ENCODE results near the gene MAPK14.
A peak's percentile ranks its signal among the peaks of the same experiment; 100 is the strongest.

MAPK14 gene

DNA sequence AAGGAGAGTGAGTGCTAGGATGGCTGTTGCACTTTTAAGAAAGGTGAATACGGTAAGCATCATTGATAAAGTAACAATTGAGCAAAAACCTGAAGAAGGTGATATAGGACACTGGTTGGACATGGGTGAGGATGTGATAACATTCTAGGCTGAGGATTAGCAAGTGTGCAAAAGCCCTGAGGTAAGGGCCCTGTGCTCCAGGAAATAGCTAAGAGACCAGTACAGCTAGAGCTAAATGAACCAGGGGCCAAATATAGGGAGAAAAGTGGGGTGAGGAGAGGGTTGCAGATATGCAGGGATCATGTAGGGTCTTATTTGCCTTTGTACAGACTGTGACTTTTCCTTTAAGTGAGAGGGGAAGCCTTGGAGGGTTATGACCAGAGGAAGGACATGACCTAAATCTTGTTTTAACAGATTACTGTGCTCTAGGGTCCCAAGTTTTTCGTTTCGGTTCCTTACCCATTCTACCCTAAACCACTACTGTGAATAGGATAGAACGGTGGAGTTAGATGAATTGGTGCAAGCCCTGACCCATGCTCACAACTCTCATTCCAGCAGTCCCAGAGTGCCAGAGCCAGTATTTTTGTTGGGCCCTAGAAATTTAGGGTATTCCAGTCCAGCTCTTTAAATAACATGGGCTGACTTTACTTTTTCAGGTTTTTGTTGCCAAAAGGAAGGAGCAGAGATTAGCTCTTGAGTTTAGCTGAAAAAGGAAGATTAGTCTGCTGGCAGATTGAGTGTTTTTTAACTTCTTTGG is 10.7 kb downstream of the MAPK14 start:
- DNase-seq (ENCODE audit: low spot score) = no peak

- no peak for DNase-seq (ENCODE audit: low spot score)
Observed at GRCh38 chr6:36039112-36039511, 11.5 kb downstream of the MAPK14 start.

DNA sequence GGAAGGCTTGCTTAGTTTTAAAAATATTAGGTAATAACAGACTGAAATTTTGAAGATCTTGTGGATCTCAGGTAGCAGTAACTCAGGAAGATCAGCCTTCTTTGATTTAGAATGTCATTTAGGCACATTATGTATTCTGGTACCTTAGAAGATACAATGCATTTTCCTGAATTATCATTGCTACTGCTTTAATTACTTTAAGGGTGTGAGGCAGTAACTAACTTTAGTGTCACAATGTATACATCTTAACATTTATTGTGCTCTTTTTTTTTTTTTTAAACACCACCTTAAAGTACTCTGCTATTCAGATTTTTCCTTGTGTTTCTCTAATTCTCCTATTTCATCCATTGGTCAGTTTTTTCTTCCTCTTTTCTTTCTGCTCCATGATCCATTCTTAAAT is 13.3 kb downstream of the MAPK14 start:
- no peak for DNase-seq (ENCODE audit: low spot score)

GRCh38 chr6:36042618-36043260 is 15.1 kb downstream of the MAPK14 start:
- no peak for DNase-seq (ENCODE audit: low spot score)

DNA sequence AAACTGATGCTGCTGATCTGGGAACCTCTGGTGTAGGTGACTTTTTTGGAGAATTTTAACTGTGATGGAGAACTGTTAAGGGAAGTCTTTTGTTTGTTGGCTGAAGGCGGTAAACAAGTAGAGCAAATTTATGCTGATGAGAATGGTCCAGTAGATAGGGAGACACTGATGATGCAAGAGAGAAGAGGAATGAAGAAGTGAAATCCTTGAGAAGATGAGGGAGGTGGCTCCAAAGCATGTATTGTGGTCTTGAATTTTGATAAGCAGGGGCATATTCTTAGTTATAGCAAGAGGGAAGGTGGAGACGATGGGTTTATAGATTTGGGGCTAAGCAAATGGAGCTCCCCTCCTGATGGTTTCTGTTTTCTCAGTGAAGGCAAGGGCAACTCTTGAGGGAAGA is 22.0 kb downstream of the MAPK14 start:
- DNase-seq (ENCODE audit: low spot score) = no peak

GRCh38 chr6:36050305-36050704 is 22.7 kb downstream of the MAPK14 start:
- DNase-seq (ENCODE audit: low spot score) = no peak

DNA sequence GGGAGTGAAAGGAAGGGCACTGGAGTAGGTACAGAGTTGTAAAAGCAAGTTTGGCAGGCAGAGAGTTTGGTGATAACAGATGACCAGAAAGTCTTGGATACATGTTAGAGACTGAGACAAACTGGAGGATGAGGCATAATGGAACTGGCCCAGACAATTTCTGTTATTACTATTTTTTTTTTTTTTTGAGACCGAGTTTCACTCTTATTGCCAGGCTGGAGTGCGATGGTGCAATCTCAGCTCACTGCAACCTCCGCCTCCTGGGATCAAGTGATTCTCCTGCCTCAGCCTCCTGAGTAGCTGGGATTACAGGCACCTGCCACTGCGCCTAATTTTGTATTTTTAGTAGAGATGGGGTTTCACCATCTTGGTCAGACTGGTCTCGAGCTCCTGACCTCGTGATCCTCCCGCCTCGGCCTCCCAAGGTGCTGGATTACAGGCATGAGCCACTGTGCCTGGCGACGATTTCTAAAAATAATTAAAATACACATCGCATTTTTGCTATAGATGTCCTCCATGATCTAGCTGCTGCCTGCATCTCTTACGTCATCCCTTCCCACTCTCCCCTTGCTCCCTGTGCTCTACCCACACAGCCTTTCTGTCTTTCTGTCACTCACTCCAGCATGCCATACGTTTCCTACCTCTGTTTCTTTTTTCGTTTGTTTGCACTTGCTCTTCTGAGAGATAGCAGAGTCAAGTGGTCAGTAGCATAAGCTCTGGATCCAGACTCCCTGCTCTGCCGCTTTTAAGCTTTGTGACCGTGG is 23.5 kb downstream of the MAPK14 start:
- no peak for DNase-seq (ENCODE audit: low spot score)

GRCh38 chr6:36052097-36052496 is 24.5 kb downstream of the MAPK14 start:
- no peak for DNase-seq (ENCODE audit: low spot score)

GRCh38 chr6:36053878-36054277 is 26.3 kb downstream of the MAPK14 start:
- no peak for DNase-seq (ENCODE audit: low spot score)

- no peak for DNase-seq (ENCODE audit: low spot score)
Observed at GRCh38 chr6:36054415-36054814, 26.8 kb downstream of the MAPK14 start.

GRCh38 chr6:36054956-36055355 is 27.3 kb downstream of the MAPK14 start:
- DNase-seq (ENCODE audit: low spot score) = no peak

DNA sequence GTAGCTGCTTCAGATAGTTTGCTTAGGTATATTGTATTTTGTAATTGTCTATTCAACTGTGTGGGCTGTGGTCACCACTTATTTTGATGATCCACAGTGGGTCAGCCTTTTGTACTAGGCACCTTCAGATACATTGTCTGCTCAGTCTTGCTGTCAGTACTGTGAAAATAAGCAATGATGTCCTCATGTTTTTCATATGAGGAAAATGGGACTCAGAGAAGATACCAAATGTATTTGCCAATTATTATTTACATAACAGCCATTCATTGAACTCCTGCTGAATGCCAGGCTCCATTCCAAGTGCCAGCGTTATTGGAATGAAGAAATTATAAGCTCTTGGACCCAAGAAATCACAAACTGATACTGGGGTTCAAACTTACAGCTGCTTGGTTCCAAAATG is 28.6 kb downstream of the MAPK14 start:
- DNase-seq (ENCODE audit: low spot score) = no peak

- no peak for DNase-seq (ENCODE audit: low spot score)
Observed at GRCh38 chr6:36061236-36061635, 33.6 kb downstream of the MAPK14 start.

DNA sequence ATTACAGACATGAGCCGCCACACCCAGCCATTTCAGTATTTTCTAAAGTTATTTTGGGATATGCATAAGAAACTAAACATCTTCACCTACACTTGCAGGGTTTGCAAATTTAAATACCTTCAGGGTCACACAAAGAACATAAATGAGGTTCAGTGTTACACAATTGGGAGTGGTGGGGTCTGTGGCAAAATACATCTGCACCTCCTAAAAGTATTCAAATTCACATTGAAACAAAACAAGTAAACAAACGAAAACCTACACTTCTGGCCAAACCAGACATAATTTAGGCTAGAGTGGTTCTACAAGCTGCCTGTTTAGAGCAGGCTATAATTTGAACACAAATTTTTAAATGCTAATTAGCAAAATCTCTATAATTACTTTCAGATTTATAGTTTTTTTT is 34.6 kb downstream of the MAPK14 start:
- no peak for DNase-seq (ENCODE audit: low spot score)

DNA sequence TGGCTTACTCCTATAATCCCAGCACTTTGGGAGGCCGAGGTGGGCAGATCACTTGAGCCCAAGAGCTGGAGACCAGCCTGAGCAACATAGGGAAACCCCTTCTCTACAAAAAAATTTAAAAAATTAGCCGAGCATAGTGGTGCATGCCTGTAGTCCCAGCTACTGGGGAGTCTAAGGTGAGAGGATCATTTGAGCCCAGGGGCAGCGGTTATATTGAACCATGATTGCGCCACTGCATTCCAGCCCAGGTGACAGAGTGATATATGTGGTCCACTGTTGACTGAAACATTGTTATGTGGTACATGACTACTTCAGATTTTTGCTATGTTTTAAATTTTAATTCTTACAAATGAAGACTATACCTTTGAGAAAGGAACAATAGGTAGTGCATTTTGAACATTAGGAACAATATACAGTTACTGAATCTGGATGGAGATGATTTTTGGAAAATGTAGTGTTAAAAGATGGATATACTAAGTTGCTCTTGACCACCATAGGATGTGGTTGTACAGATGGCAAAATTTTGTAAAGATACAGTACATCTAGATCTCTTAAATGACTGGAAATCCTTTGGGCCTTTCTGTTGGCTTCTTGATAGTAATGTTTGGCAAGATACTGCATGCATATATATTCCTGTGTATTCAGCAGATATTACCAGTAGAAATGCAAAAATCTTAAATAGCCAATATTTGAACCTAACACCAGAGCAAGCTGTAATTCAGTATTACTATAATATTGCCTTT is 35.9 kb downstream of the MAPK14 start:
- DNase-seq (ENCODE audit: low spot score) = no peak

GRCh38 chr6:36064770-36065396 is 37.3 kb downstream of the MAPK14 start:
- DNase-seq (ENCODE audit: low spot score) = peak; percentile 25

- no peak for DNase-seq (ENCODE audit: low spot score)
Observed at GRCh38 chr6:36065916-36066315, 38.3 kb downstream of the MAPK14 start.

DNA sequence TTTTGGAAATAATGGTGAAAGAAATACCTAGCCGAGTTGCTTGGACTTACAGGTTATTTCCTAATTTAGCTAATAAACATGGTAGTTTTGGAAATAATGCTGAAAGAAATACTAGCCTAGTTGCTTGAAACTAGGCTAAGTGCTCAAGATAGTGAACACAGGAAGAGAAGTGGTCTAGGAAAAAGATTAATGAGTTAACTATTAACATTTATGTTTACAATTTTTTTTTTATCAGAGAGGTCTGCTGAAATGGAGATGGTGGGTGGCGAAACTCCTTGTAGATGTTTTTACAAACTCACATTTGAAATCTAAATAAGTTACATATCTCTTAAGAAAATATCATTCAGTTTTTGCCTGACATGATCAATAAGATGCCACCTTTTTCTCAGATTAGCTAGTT is 39.2 kb downstream of the MAPK14 start:
- DNase-seq (ENCODE audit: low spot score) = no peak

- DNase-seq (ENCODE audit: low spot score) = no peak
Observed at GRCh38 chr6:36067374-36068011, 39.9 kb downstream of the MAPK14 start.

GRCh38 chr6:36068012-36068392 is 40.4 kb downstream of the MAPK14 start:
- DNase-seq (ENCODE audit: low spot score) = no peak

GRCh38 chr6:36068586-36068985 is 41.0 kb downstream of the MAPK14 start:
- no peak for DNase-seq (ENCODE audit: low spot score)

DNA sequence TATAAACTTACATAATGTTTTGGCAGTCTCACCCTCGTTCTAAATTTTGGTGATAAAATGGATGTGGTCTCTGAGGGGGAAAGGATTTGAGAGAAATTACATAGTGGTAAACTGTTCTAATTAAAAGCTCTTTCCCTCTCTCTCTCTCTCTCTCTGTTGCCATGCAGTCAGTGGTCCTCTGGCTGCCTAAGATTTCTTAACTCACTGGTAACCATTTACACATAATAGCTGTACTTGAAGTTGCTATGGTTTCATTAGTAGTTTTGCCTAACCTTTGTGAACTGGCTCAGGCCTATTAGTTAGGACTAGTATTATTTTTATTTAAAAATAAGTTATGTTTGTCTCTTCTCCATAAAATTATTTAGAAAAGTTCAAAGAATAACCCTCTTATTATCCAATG is 42.0 kb downstream of the MAPK14 start:
- no peak for DNase-seq (ENCODE audit: low spot score)

Measured in HuH-7 (cell line).